H9 (cell line): Measurements from ENCODE around the gene SYT7. TPM values are rescaled to one million over a fixed set of nuclear protein-coding genes. Genes with fewer than 3 reads are reported as not detected.

Experiments used
- DNase-seq: peaks from one replicate; pipeline ENCODE4 v3.0.0-alpha.2; 2017
- H2AFZ ChIP-seq: one replicate; pipeline ENCODE4 v1.6.1; 2013; ENCODE audit warnings: mild to moderate bottlenecking, low read length, control low read depth, moderate library complexity
- H2AK5ac ChIP-seq: 2 replicates; pipeline ENCODE4 v1.6.1; 2013; ENCODE audit warnings: low read length, control low read depth, mixed read lengths; ENCODE audit not compliant: insufficient read length
- H2BK120ac ChIP-seq: one replicate; pipeline ENCODE4 v1.6.1; 2013; ENCODE audit warnings: low read depth, mild to moderate bottlenecking, low read length, control low read depth, inconsistent platforms; ENCODE audit not compliant: poor library complexity, severe bottlenecking
- H2BK12ac ChIP-seq: 2 replicates; pipeline ENCODE4 v1.6.1; 2013; ENCODE audit warnings: low read length, control low read depth, mixed read lengths, low read depth; ENCODE audit not compliant: insufficient read length
- H2BK15ac ChIP-seq: 2 replicates; pipeline ENCODE4 v1.6.1; 2013; ENCODE audit warnings: low read depth, low read length, control low read depth
- H2BK20ac ChIP-seq: one replicate; pipeline ENCODE4 v1.6.1; 2013; ENCODE audit warnings: low read depth, mild to moderate bottlenecking, low read length, control low read depth, inconsistent platforms; ENCODE audit not compliant: poor library complexity, severe bottlenecking
- H2BK5ac ChIP-seq: 2 replicates; pipeline ENCODE4 v1.6.1; 2013; ENCODE audit warnings: low read length, control low read depth, mixed read lengths; ENCODE audit not compliant: insufficient read length
- H3K14ac ChIP-seq: 2 replicates; pipeline ENCODE4 v1.6.1; 2013; ENCODE audit warnings: low read length, control low read depth; ENCODE audit not compliant: insufficient read depth
- H3K18ac ChIP-seq: 2 replicates; pipeline ENCODE4 v1.6.1; 2013; ENCODE audit warnings: low read depth, mild to moderate bottlenecking, mixed read lengths, low read length, control low read depth; ENCODE audit not compliant: insufficient read length
- H3K23ac ChIP-seq: 2 replicates; pipeline ENCODE4 v1.6.1; 2013; ENCODE audit warnings: low read length, control low read depth, mixed read lengths, low read depth; ENCODE audit not compliant: insufficient read length
- H3K23me2 ChIP-seq: 2 replicates; pipeline ENCODE4 v1.6.1; 2013; ENCODE audit warnings: low read depth, mild to moderate bottlenecking, mixed read lengths, low read length, control low read depth; ENCODE audit not compliant: insufficient read length, poor library complexity, severe bottlenecking
- H3K27ac ChIP-seq: 2 replicates; pipeline ENCODE4 v1.5.1; 2013; ENCODE audit warnings: low read length, control low read depth, mixed read lengths, low read depth; ENCODE audit not compliant: insufficient read length
- H3K27me3 ChIP-seq: 2 replicates; pipeline ENCODE4 v1.6.1; 2013; ENCODE audit warnings: low read length, control low read depth, inconsistent platforms; ENCODE audit not compliant: insufficient read depth
- H3K4ac ChIP-seq: 2 replicates; pipeline ENCODE4 v1.6.1; 2013; ENCODE audit warnings: low read depth, mild to moderate bottlenecking, control low read depth, inconsistent platforms, low read length, moderate library complexity
- H3K4me1 ChIP-seq: 2 replicates; pipeline ENCODE4 v1.6.1; 2013; ENCODE audit warnings: low read length, control low read depth, inconsistent platforms; ENCODE audit not compliant: insufficient read depth
- H3K4me2 ChIP-seq: 2 replicates; pipeline ENCODE4 v1.6.1; 2013; ENCODE audit warnings: low read length, control low read depth, mixed read lengths; ENCODE audit not compliant: insufficient read length, insufficient read depth
- H3K56ac ChIP-seq: 2 replicates; pipeline ENCODE4 v1.6.1; 2013; ENCODE audit warnings: low read depth, mild to moderate bottlenecking, mixed read lengths, low read length, control low read depth; ENCODE audit not compliant: insufficient read length
- H3K79me1 ChIP-seq: 2 replicates; pipeline ENCODE4 v1.6.1; 2013; ENCODE audit warnings: low read depth, mild to moderate bottlenecking, moderate library complexity, low read length, control low read depth, inconsistent platforms; ENCODE audit not compliant: insufficient read depth, poor library complexity, severe bottlenecking
- H3K79me2 ChIP-seq: 2 replicates; pipeline ENCODE4 v1.6.1; 2013; ENCODE audit warnings: low read length, control low read depth, inconsistent platforms; ENCODE audit not compliant: insufficient read depth
- H3K9ac ChIP-seq: 2 replicates; pipeline ENCODE4 v1.6.1; 2013; ENCODE audit warnings: low read length, control low read depth, mixed read lengths; ENCODE audit not compliant: insufficient read length; ENCODE audit errors: extremely low read depth
- H3K9me3 ChIP-seq: one replicate; pipeline ENCODE4 v1.6.1; 2013; ENCODE audit warnings: low read depth, low read length, inconsistent platforms; ENCODE audit not compliant: control insufficient read depth
- H3T11ph ChIP-seq: one replicate; pipeline ENCODE4 v1.6.1; 2013; ENCODE audit warnings: mild to moderate bottlenecking, low read length, control low read depth, inconsistent platforms
- H4K20me1 ChIP-seq: one replicate; pipeline ENCODE4 v1.6.1; 2013; ENCODE audit not compliant: control insufficient read depth, insufficient read length, insufficient read depth
- H4K5ac ChIP-seq: 2 replicates; pipeline ENCODE4 v1.6.1; 2013; ENCODE audit warnings: low read depth, mild to moderate bottlenecking, mixed read lengths, low read length, control low read depth; ENCODE audit not compliant: insufficient read length
- H4K8ac ChIP-seq: replicated peaks from 2 replicates; pipeline ENCODE4 v1.6.1; 2013; ENCODE audit warnings: low read length, control low read depth, mixed read lengths, low read depth; ENCODE audit not compliant: insufficient read length
- H4K91ac ChIP-seq: 2 replicates; pipeline ENCODE4 v1.6.1; 2013; ENCODE audit warnings: low read depth, mild to moderate bottlenecking, moderate library complexity, mixed read lengths, low read length, control low read depth; ENCODE audit not compliant: insufficient read length
- H3K27ac Mint-ChIP-seq, 3 experiments: 2 replicates in 2 of 3; 3 replicates in 1 of 3; pipeline ENCODE4 v1.8.0; 2020 to 2021; ENCODE audit warnings: mixed read lengths in 3 of 3, mild to moderate bottlenecking in 1 of 3, moderate library complexity in 1 of 3
- H3K27me3 Mint-ChIP-seq: 2 replicates; pipeline ENCODE4 v1.8.0; 2021; ENCODE audit warnings: low read depth, mild to moderate bottlenecking, moderate library complexity, mixed read lengths
- H3K36me3 Mint-ChIP-seq, 3 experiments: 2 replicates in 2 of 3; 3 replicates in 1 of 3; pipeline ENCODE4 v1.8.0; 2020 to 2021; ENCODE audit warnings: low read depth in 3 of 3, mixed read lengths in 3 of 3; ENCODE audit not compliant: insufficient read depth in 1 of 3
- H3K4me1 Mint-ChIP-seq, 2 experiments: 2 replicates each; pipeline ENCODE4 v1.8.0; 2020; ENCODE audit warnings: mixed read lengths in 2 of 2
- H3K4me3 Mint-ChIP-seq, 2 experiments: 2 replicates in 1 of 2; 3 replicates in 1 of 2; pipeline ENCODE4 v1.8.0; 2020 to 2021; ENCODE audit warnings: mild to moderate bottlenecking in 2 of 2, mixed read lengths in 2 of 2, moderate library complexity in 1 of 2
- H3K9me3 Mint-ChIP-seq, 2 experiments: 2 replicates in 1 of 2; 3 replicates in 1 of 2; pipeline ENCODE4 v1.8.0; 2020; ENCODE audit warnings: mild to moderate bottlenecking in 2 of 2, mixed read lengths in 2 of 2, moderate library complexity in 1 of 2
- WGBS: extraction: QIAGEN DNeasy Blood & Tissue Kit; methylation state at CpG from one replicate; pipeline ENCODE4 v1.1.7; 2013; ENCODE audit warnings: missing lambda C conversion rate, low lambda C conversion rate, mixed read lengths; ENCODE audit not compliant: insufficient read length; ENCODE audit errors: extremely low coverage; 5-methylcytosine and 5-hydroxymethylcytosine counted together
- total RNA-seq: library from RNA; stranded (reverse); gene quantifications from 2 replicates; pipeline ENCODE4 v1.2.1, GENCODE V29; 2021
- TF ChIP-seq, protein P1 (sequence below): fragments of 200-600 bp; sonication (generic); conservative IDR thresholded peaks from 3 replicates; pipeline ENCODE4 v1.8.0; 2021; ENCODE audit warnings: antibody characterized with exemption, mild to moderate bottlenecking

The SYT7 gene
- total RNA-seq, 1 experiment from 2014 or later, result 8.8 TPM

DNA sequence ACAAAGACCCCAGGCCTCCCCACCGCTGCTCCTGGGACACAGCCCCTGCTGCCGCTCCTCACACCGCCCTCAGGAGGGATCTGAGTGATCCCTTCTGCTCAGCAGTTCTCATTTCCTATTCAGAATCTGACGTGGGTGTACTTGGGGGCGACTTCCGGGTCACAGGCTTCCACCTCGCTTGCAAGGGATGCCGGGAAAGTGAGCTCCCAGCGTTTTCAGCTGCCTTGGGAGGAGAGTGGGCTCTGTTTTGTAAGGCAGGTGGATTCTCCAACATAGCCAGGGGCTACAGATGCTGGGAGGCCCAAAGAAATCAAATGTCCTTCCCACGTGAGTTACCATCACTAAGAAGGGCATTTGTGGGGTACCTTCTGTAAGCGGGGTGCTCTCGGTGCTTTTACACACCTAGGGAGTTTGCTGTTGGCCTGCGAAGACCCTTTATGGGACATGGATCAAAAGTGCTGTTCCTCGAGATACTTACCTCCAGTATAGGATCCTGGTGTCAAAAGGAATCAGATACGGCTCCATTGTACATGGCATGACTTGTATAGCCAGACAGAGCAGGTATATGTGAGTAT, 82.0 kb downstream of the SYT7 start:
- H3K9me3 ChIP-seq, result no peaks in the 10 kb centered on the region
- no peak overlapping the region for H2BK15ac ChIP-seq
- H3K14ac ChIP-seq, result no peak overlapping the region
- H3T11ph ChIP-seq, result no peak overlapping the region
- H3K4me2 ChIP-seq, result no peak overlapping the region
- no peak overlapping the region for H4K91ac ChIP-seq
- H4K20me1 ChIP-seq, result no peaks in the 10 kb centered on the region
- no peak overlapping the region for H2AFZ ChIP-seq
- WGBS, result no CpG with 5 or more reads among the region's 15 CpGs
- no peaks in the 10 kb centered on the region for H3K23me2 ChIP-seq
- Mint-ChIP-seq H3K27me3 (peaks cover 48% of the 10 kb centered on the region), H3K4me1 (peaks cover 24 to 43% of the 10 kb centered on the region in 2 experiments), H3K36me3 (no peaks in the 10 kb centered on the region; a peak in 1 of 7 replicates), H3K27ac (no peak overlapping the region), H3K4me3 (no peak overlapping the region), H3K9me3 (no peaks in the 10 kb centered on the region; a peak in 1 of 5 replicates)
- no peaks in the 10 kb centered on the region for H3K79me1 ChIP-seq
- no peak overlapping the region for H4K8ac ChIP-seq
- H3K27me3 ChIP-seq, result no peaks in the 10 kb centered on the region
- H3K23ac ChIP-seq, result no peak overlapping the region
- no peak overlapping the region for H2AK5ac ChIP-seq
- no peak overlapping the region for H2BK5ac ChIP-seq
- DNase-seq, result no peak
- no peak overlapping the region for H3K4ac ChIP-seq
- H3K4me1 ChIP-seq, result 0 out of 2 replicates have a peak, but pooled peaks cover 2% of the 10 kb centered on the region
- no peaks in the 10 kb centered on the region for H3K79me2 ChIP-seq
- H3K27ac ChIP-seq, result no peak overlapping the region
- no peak overlapping the region for H4K5ac ChIP-seq
- H3K56ac ChIP-seq, result no peak overlapping the region
- no peak overlapping the region for H3K9ac ChIP-seq
- H2BK20ac ChIP-seq, result no peak overlapping the region
- TF ChIP-seq, protein P1, sequence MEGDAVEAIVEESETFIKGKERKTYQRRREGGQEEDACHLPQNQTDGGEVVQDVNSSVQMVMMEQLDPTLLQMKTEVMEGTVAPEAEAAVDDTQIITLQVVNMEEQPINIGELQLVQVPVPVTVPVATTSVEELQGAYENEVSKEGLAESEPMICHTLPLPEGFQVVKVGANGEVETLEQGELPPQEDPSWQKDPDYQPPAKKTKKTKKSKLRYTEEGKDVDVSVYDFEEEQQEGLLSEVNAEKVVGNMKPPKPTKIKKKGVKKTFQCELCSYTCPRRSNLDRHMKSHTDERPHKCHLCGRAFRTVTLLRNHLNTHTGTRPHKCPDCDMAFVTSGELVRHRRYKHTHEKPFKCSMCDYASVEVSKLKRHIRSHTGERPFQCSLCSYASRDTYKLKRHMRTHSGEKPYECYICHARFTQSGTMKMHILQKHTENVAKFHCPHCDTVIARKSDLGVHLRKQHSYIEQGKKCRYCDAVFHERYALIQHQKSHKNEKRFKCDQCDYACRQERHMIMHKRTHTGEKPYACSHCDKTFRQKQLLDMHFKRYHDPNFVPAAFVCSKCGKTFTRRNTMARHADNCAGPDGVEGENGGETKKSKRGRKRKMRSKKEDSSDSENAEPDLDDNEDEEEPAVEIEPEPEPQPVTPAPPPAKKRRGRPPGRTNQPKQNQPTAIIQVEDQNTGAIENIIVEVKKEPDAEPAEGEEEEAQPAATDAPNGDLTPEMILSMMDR, result no peak
- no peak overlapping the region for H3K18ac ChIP-seq
- no peak overlapping the region for H2BK12ac ChIP-seq
- H2BK120ac ChIP-seq, result no peak overlapping the region
